Calu3 (cell line): Measurements from ENCODE around the gene MS4A4E. TPM values are rescaled to one million over a fixed set of nuclear protein-coding genes. Genes with fewer than 3 reads are reported as not detected.

Source experiments
- BruUV-seq: library from RNA; stranded (reverse); fragments of 400-500 nt; replicated peaks from 2 replicates; lab custom pipeline; 2021; lab: Mats Ljungman, UMichigan
- CTCF ChIA-PET: fragments of 300-600 bp; sonication (Branson Sonifier 250); formaldehyde crosslinking; loops from one replicate; lab custom pipeline; 2022; ENCODE audit warnings: antibody characterized with exemption; lab: Charles Lee
- DNase-seq: peaks from one replicate; pipeline ENCODE4 v3.0.0; 2022
- H3K27ac Mint-ChIP-seq: one replicate; pipeline ENCODE4 v1.8.0; 2022; ENCODE audit warnings: mixed read lengths; ENCODE audit not compliant: unreplicated experiment
- H3K27me3 Mint-ChIP-seq: one replicate; pipeline ENCODE4 v1.8.0; 2022; ENCODE audit warnings: mixed read lengths; ENCODE audit not compliant: unreplicated experiment
- H3K36me3 Mint-ChIP-seq: one replicate; pipeline ENCODE4 v1.8.0; 2022; ENCODE audit warnings: mild to moderate bottlenecking, moderate library complexity, mixed read lengths; ENCODE audit not compliant: insufficient read depth, unreplicated experiment
- H3K4me1 Mint-ChIP-seq: one replicate; pipeline ENCODE4 v1.8.0; 2022; ENCODE audit warnings: mild to moderate bottlenecking, low read depth, mixed read lengths; ENCODE audit not compliant: unreplicated experiment
- H3K4me3 Mint-ChIP-seq: one replicate; pipeline ENCODE4 v1.8.0; 2022; ENCODE audit warnings: mild to moderate bottlenecking, low read depth, moderate library complexity, mixed read lengths; ENCODE audit not compliant: unreplicated experiment
- H3K9me3 Mint-ChIP-seq: one replicate; pipeline ENCODE4 v1.8.0; 2022; ENCODE audit warnings: low read depth, mixed read lengths; ENCODE audit not compliant: unreplicated experiment
- CTCF ChIP-seq: fragments of 200-600 bp; IDR thresholded peaks from one replicate; pipeline ENCODE4 v1.8.0; 2022; ENCODE audit warnings: antibody characterized with exemption; ENCODE audit not compliant: unreplicated experiment
- intact Hi-C: fragments of 100-400 bp; cut with micrococcal nuclease; formaldehyde crosslinking; loops from one replicate; pipeline ENCODE4 v1.10.0; 2022; ENCODE audit not compliant: unreplicated experiment
- total RNA-seq: library from RNA; stranded (reverse); gene quantifications from 2 replicates; pipeline ENCODE4 v1.2.3, GENCODE V29; 2022

The MS4A4E gene
- total RNA-seq, 1 experiment from 2014 or later = not detected

GRCh38 chr11:60235321-60235720 lies 7.6 kb downstream of the MS4A4E start:
- DNase-seq = no peak
- no peak for TF ChIP-seq CTCF
- H3K36me3 Mint-ChIP-seq = no peaks in the 10 kb centered on the region
- H3K9me3 Mint-ChIP-seq = no peaks in the 10 kb centered on the region
- CTCF ChIA-PET = no interaction called here
- no TSS peak for BruUV-seq
- intact Hi-C loops = no loop called here
- H3K27ac Mint-ChIP-seq = no peak overlapping the region
- no peaks in the 10 kb centered on the region for H3K27me3 Mint-ChIP-seq
- H3K4me3 Mint-ChIP-seq = no peak overlapping the region
- H3K4me1 Mint-ChIP-seq = no peaks in the 10 kb centered on the region

GRCh38 chr11:60230681-60231080 lies 12.3 kb downstream of the MS4A4E start:
- Mint-ChIP-seq H3K9me3 (no peaks in the 10 kb centered on the region), H3K27me3 (no peaks in the 10 kb centered on the region), H3K4me3 (no peak overlapping the region), H3K36me3 (no peaks in the 10 kb centered on the region), H3K4me1 (no peaks in the 10 kb centered on the region), H3K27ac (no peak overlapping the region)
- CTCF ChIA-PET = no interaction called here
- intact Hi-C loops = no loop called here
- no TSS peak for BruUV-seq
- no peak for TF ChIP-seq CTCF
- DNase-seq = no peak

- no peaks in the 10 kb centered on the region for H3K9me3 Mint-ChIP-seq
- no peaks in the 10 kb centered on the region for H3K36me3 Mint-ChIP-seq
- TF ChIP-seq CTCF = no peak
- no peak for DNase-seq
- no peaks in the 10 kb centered on the region for H3K4me1 Mint-ChIP-seq
- CTCF ChIA-PET = no interaction called here
- no TSS peak for BruUV-seq
- intact Hi-C loops = no loop called here
- H3K27me3 Mint-ChIP-seq = no peaks in the 10 kb centered on the region
- no peak overlapping the region for H3K27ac Mint-ChIP-seq
- H3K4me3 Mint-ChIP-seq = no peak overlapping the region
Measured at GRCh38 chr11:60222141-60222540, 20.8 kb downstream of the MS4A4E start.

- TF ChIP-seq CTCF = no peak
- Mint-ChIP-seq H3K36me3 (no peaks in the 10 kb centered on the region), H3K4me1 (no peaks in the 10 kb centered on the region), H3K27ac (no peak overlapping the region), H3K9me3 (no peaks in the 10 kb centered on the region), H3K4me3 (no peak overlapping the region), H3K27me3 (no peaks in the 10 kb centered on the region)
- intact Hi-C loops = no loop called here
- BruUV-seq = no TSS peak
- DNase-seq = no peak
- CTCF ChIA-PET = no interaction called here
Measured at GRCh38 chr11:60221692-60222091, 21.2 kb downstream of the MS4A4E start.
